Bronchial epithelial cell (primary cell): ENCODE data around the gene SMCP. TPM values are rescaled to one million over a fixed set of nuclear protein-coding genes. Genes with fewer than 3 reads are reported as not detected.

Experiments
- total RNA-seq: library from RNA; depleted of rRNA; stranded (reverse); fragments of >200 nt; gene quantifications from 2 replicates; pipeline ENCODE4 v1.2.1, GENCODE V29; 2014

SMCP gene
- total RNA-seq, 1 donor from 2014 or later, result not detected

Other genes starting within 250 kb of the SMCP start
- gene LCE2D, start 214.9 kb upstream of the SMCP start, total RNA-seq, result not detected in 2 replicates
- not detected in 2 replicates for gene LCE2C, start 203.0 kb upstream of the SMCP start, total RNA-seq
- not detected in 2 replicates for gene LCE2B, start 192.2 kb upstream of the SMCP start, total RNA-seq
- gene LCE2A, start 180.0 kb upstream of the SMCP start, total RNA-seq, result not detected in 2 replicates
- not detected in 2 replicates for gene LCE4A, start 170.2 kb upstream of the SMCP start, total RNA-seq
- gene KPRP, start 120.3 kb upstream of the SMCP start, total RNA-seq, result not detected in 2 replicates
- gene LCE1F, start 103.2 kb upstream of the SMCP start, total RNA-seq, result not detected in 2 replicates
- gene LCE1E, start 92.1 kb upstream of the SMCP start, total RNA-seq, result not detected in 2 replicates
- not detected in 2 replicates for gene LCE1D, start 81.6 kb upstream of the SMCP start, total RNA-seq
- 0.26 TPM in 1 of 2 replicates, not detected in the other for gene LCE1C, start 71.7 kb upstream of the SMCP start, total RNA-seq
- not detected in 2 replicates for gene LCE1B, start 66.4 kb upstream of the SMCP start, total RNA-seq
- gene LCE1A, start 50.8 kb upstream of the SMCP start, total RNA-seq, result not detected in 2 replicates
- not detected in 2 replicates for gene LCE6A, start 35.5 kb upstream of the SMCP start, total RNA-seq
- not detected in 2 replicates for gene LCE7A, start 18.3 kb upstream of the SMCP start, total RNA-seq
- gene IVL, start 30.2 kb downstream of the SMCP start, total RNA-seq, result 1.6 and 14.6 TPM in 2 replicates
- not detected in 2 replicates for gene SPRR5, start 68.9 kb downstream of the SMCP start, total RNA-seq
- gene SPRR4, start 92.3 kb downstream of the SMCP start, total RNA-seq, result not detected in 2 replicates
- gene SPRR1A, start 105.8 kb downstream of the SMCP start, total RNA-seq, result 41.2 TPM in 1 of 2 replicates, not detected in the other
- gene SPRR3, start 123.4 kb downstream of the SMCP start, total RNA-seq, result 136 and 342 TPM in 2 replicates
- 11.8 and 91.5 TPM in 2 replicates for gene SPRR1B, start 152.9 kb downstream of the SMCP start, total RNA-seq
- 2.4 and 15.6 TPM in 2 replicates for gene SPRR2D, start 162.8 kb downstream of the SMCP start, total RNA-seq
- gene SPRR2A, start 179.2 kb downstream of the SMCP start, total RNA-seq, result 1.3 and 3.8 TPM in 2 replicates
- gene SPRR2B, start 193.3 kb downstream of the SMCP start, total RNA-seq, result not detected in 2 replicates
- 0.26 and 3.7 TPM in 2 replicates for gene SPRR2E, start 216.2 kb downstream of the SMCP start, total RNA-seq
- gene SPRR2F, start 235.2 kb downstream of the SMCP start, total RNA-seq, result not detected in 2 replicates